Mammary epithelial cell (primary cell): ENCODE data around the gene PRDM13.

ENCODE experiments used
- CTCF ChIP-seq, 2 donors: IDR thresholded peaks in 1 of 2; conservative IDR thresholded peaks in 1 of 2; 2 replicates each; pipeline ENCODE4 v1.5.1; 2011 to 2012; ENCODE audit warnings: inconsistent platforms in 2 of 2, low read length in 2 of 2, mild to moderate bottlenecking in 2 of 2, control low read depth in 1 of 2, low read depth in 1 of 2; ENCODE audit not compliant: insufficient read depth in 1 of 2; ENCODE audit errors: extremely low read depth in 1 of 2
- EZH2 ChIP-seq: IDR thresholded peaks from 2 replicates; pipeline ENCODE4 v1.6.1; 2012; ENCODE audit warnings: low read length, inconsistent platforms, borderline replicate concordance

DNA sequence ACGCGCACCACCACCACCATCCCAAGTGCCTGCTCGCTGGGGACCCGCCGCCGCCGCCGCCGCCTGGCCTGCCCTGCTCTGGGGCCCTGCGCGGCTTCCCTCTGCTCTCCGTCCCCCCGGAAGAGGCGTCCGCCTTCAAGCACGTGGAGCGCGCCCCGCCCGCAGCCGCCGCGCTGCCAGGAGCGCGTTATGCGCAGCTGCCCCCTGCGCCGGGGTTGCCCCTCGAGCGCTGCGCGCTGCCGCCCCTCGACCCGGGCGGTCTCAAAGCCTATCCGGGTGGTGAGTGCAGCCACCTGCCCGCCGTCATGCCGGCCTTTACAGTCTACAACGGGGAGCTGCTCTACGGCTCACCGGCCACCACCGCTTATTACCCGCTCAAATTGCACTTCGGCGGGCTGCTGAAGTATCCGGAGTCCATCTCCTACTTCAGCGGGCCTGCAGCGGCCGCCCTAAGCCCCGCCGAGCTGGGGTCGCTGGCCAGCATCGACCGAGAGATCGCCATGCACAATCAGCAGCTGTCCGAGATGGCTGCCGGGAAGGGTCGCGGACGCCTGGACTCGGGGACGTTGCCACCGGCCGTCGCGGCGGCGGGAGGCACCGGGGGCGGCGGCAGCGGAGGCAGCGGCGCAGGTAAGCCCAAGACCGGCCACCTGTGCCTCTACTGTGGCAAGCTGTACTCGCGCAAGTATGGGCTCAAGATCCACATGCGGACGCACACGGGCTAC, 7.2 kb downstream of the PRDM13 start:
- TF ChIP-seq CTCF (conservative IDR thresholded peaks at IDR 0.05 in 1 of 2, IDR thresholded peaks at IDR 0.05 in 1 of 2; ENCODE audit: extremely low read depth in 1 of 2, insufficient read depth in 1 of 2, low read depth in 1 of 2, low read length in 2 of 2) (no peak), EZH2 (peak; percentile 90)
